HepG2 (cell line): ENCODE data around the gene ADAMTSL3. TPM values are rescaled to one million over a fixed set of nuclear protein-coding genes. Genes with fewer than 3 reads are reported as not detected.

Experiments used
- ATAC-seq: fragments of 200-7000 bp; cut with Tn5 transposase; 3 replicates; pipeline ENCODE4 v1.9.1; 2020; ENCODE audit warnings: mild to moderate bottlenecking, moderate library complexity
- BruUV-seq: library from RNA; stranded (reverse); fragments of 400-500 nt; replicated peaks from 2 replicates; lab custom pipeline; 2021; lab: Mats Ljungman, UMichigan
- CTCF ChIA-PET: fragments of 300-600 bp; formaldehyde crosslinking; extraction: SDS; loops from one replicate; lab custom pipeline; 2021; ENCODE audit warnings: low total read pairs, inconsistent platforms, low intra/inter-chr PET ratio; lab: Yijun Ruan, JAX
- POLR2A ChIA-PET: fragments of 350-600 bp; sonication (Branson Sonifier 250); formaldehyde crosslinking; loops from one replicate; lab custom pipeline; 2020; ENCODE audit warnings: antibody characterized with exemption, inconsistent platforms; lab: Yijun Ruan, JAX
- DNase-seq: peaks from one replicate; pipeline ENCODE4 v3.0.0-alpha.2; 2015; ENCODE audit warnings: low spot score
- FAIRE-seq: peaks from 3 replicates; lab custom pipeline; 2011; peaks lifted over from hg19 to GRCh38; lab: Jason Lieb, UNC
- H2AFZ ChIP-seq: one replicate; pipeline ENCODE4 v1.6.1; 2011; ENCODE audit warnings: low read length, inconsistent platforms
- H3K27ac ChIP-seq: fragments of 300-600 bp; 3 replicates; pipeline ENCODE4 v1.8.0; 2011; ENCODE audit warnings: mixed run types, mild to moderate bottlenecking, mixed read lengths, low read length, inconsistent platforms; ENCODE audit not compliant: insufficient read depth; ENCODE audit errors: extremely low read length
- H3K27me3 ChIP-seq, 2 experiments: fragments of 200-600 bp in 1 of 2; 2 replicates in 1 of 2; 3 replicates in 1 of 2; pipeline versions ENCODE4 v1.6.0 to v1.8.0; 2011; ENCODE audit warnings: low read length in 2 of 2, mild to moderate bottlenecking in 2 of 2, moderate library complexity in 2 of 2, inconsistent platforms in 1 of 2; ENCODE audit not compliant: insufficient read depth in 2 of 2, control insufficient read depth in 1 of 2
- H3K36me3 ChIP-seq, 2 experiments: fragments of 200-600 bp in 1 of 2; replicated peaks in 1 of 2; 2 replicates in 1 of 2; 3 replicates in 1 of 2; pipeline versions ENCODE4 v1.5.1 to v1.8.0; 2011; ENCODE audit warnings: low read length in 2 of 2, inconsistent platforms in 1 of 2; ENCODE audit not compliant: insufficient read depth in 2 of 2, control insufficient read depth in 1 of 2
- H3K4me1 ChIP-seq: 2 replicates; pipeline ENCODE4 v1.5.1; 2012; ENCODE audit warnings: low read length, inconsistent platforms; ENCODE audit not compliant: insufficient read depth
- H3K4me2 ChIP-seq: 2 replicates; pipeline ENCODE4 v1.6.0; 2011; ENCODE audit warnings: low read depth, low read length, inconsistent platforms
- H3K4me3 ChIP-seq, 3 experiments: fragments of 200-600 bp in 1 of 3; sonication (generic), shearing (Covaris generic) in 1 of 3; replicated peaks in 1 of 3; 2 replicates each; pipeline ENCODE4 v1.5.1; 2011 to 2016; ENCODE audit warnings: low read length in 3 of 3, inconsistent platforms in 2 of 3, low read depth in 2 of 3, mild to moderate bottlenecking in 2 of 3, control low read depth in 1 of 3, mixed read lengths in 1 of 3; ENCODE audit not compliant: insufficient read depth in 1 of 3
- H3K79me2 ChIP-seq: one replicate; pipeline ENCODE4 v1.6.1; 2011; ENCODE audit warnings: low read length, inconsistent platforms; ENCODE audit not compliant: insufficient read depth
- H3K9ac ChIP-seq: 2 replicates; pipeline ENCODE4 v1.6.0; 2011; ENCODE audit warnings: mild to moderate bottlenecking, low read depth, low read length, inconsistent platforms; ENCODE audit not compliant: insufficient read depth
- H3K9me3 ChIP-seq: 2 replicates; pipeline ENCODE4 v1.5.1; 2012; ENCODE audit warnings: mild to moderate bottlenecking, low read length
- H4K20me1 ChIP-seq: 2 replicates; pipeline ENCODE4 v1.6.0; 2011; ENCODE audit warnings: inconsistent platforms, mild to moderate bottlenecking, low read length, moderate library complexity; ENCODE audit not compliant: insufficient read depth
- EEA1 ChIP-seq: sonication (generic); formaldehyde crosslinking; IDR thresholded peaks from 2 replicates; pipeline ENCODE4 v1.5.1; 2020; ENCODE audit warnings: mild to moderate bottlenecking, missing genetic modification reagents, borderline replicate concordance
- NCOA2 ChIP-seq: sonication (generic); formaldehyde crosslinking; IDR thresholded peaks from 2 replicates; pipeline ENCODE4 v1.8.0; 2022; ENCODE audit warnings: inconsistent platforms
- PHF5A ChIP-seq: IDR thresholded peaks from one replicate; pipeline ENCODE4 v1.6.1; 2018; ENCODE audit warnings: low read depth, missing genetic modification reagents; ENCODE audit not compliant: unreplicated experiment
- RBM22 ChIP-seq: fragments of 200-400 bp; formaldehyde crosslinking; optimal IDR thresholded peaks from 2 replicates; pipeline ENCODE3; 2017; ENCODE audit warnings: mild to moderate bottlenecking, low read length, moderate library complexity
- ZFP41 ChIP-seq: sonication (generic); formaldehyde crosslinking; IDR thresholded peaks from 2 replicates; pipeline ENCODE4 v1.4.0; 2020; ENCODE audit warnings: mild to moderate bottlenecking, missing genetic modification reagents, borderline replicate concordance
- ZNF337 ChIP-seq: sonication (generic); formaldehyde crosslinking; IDR thresholded peaks from 2 replicates; pipeline ENCODE4 v1.5.1; 2020; ENCODE audit warnings: missing genetic modification reagents, low read depth, mild to moderate bottlenecking, borderline replicate concordance
- WGBS: methylation state at CpG from one replicate; pipeline ENCODE4 v1.1.6; 2017; ENCODE audit warnings: low lambda C conversion rate; 5-methylcytosine and 5-hydroxymethylcytosine counted together
- in situ Hi-C: cut with HindIII; loops from 2 replicates; pipeline ENCODE4 v1.10.0; 2017; ENCODE audit warnings: low pct_unique_long_range_greater_than_20kb; ENCODE audit not compliant: extremely low pct_ligation_motif_present
- intact Hi-C: fragments of 100-400 bp; cut with micrococcal nuclease; formaldehyde crosslinking; loops from one replicate; pipeline ENCODE4 v1.10.0; 2022; ENCODE audit not compliant: unreplicated experiment
- polyA plus RNA-seq, 8 experiments: library from polyadenylated mRNA; depleted of rRNA in 3 of 8; stranded (reverse) in 7 of 8; unstranded in 1 of 8; fragments of >200 nt; fragmentation: Illumina TruSeq in 4 of 8; extraction: Trizol in 4 of 8; gene quantifications; 2 replicates each; pipeline versions ENCODE4 v1.2.1 to v1.2.3, GENCODE V29; 2011 to 2016; ENCODE audit warnings: low read depth in 4 of 8, missing spikeins in 1 of 8, mixed read lengths in 1 of 8; ENCODE audit not compliant: insufficient read depth in 1 of 8
- total RNA-seq, 5 experiments: library from RNA; depleted of rRNA; stranded (reverse); fragments of >200 nt; fragmentation: Illumina TruSeq; extraction: Trizol; gene quantifications; 2 replicates each; pipeline ENCODE4 v1.2.3, GENCODE V29; 2016; ENCODE audit warnings: low read depth in 1 of 5
- TF ChIP-seq, protein P1 (sequence below): sonication (generic); formaldehyde crosslinking; IDR thresholded peaks from 2 replicates; pipeline ENCODE4 v1.8.0; 2023; ENCODE audit warnings: mild to moderate bottlenecking, missing genetic modification reagents
- TF ChIP-seq, protein P2 (sequence below): sonication (generic); formaldehyde crosslinking; IDR thresholded peaks from 2 replicates; pipeline ENCODE4 v1.4.0; 2020; ENCODE audit warnings: missing genetic modification reagents, mild to moderate bottlenecking, borderline replicate concordance

ADAMTSL3 gene
- total and polyA plus RNA-seq, 2 of the 13 experiments (the other 11 are each of a cell fraction or from before 2014, with no cell fraction given) = 0.04 to 0.09 TPM

- intact Hi-C loops = loop anchor here (1.0 kb wide), 1 partner anchor 9 kb away; no protein-coding TSS in a partner anchor
- no peaks in the 10 kb centered on the region for H4K20me1 ChIP-seq
- no peak overlapping the region for H2AFZ ChIP-seq
- ChIA-PET CTCF (no interaction called here), POLR2A (no interaction called here)
- H3K9me3 ChIP-seq = peaks cover 14% of the 10 kb centered on the region
- no peak overlapping the region for H3K9ac ChIP-seq
- peaks cover 30% of the 10 kb centered on the region for H3K4me1 ChIP-seq
- FAIRE-seq = no peak
- TF ChIP-seq EEA1 (CRISPR knock-in tag) = no peak
- TF ChIP-seq PHF5A = no peak
- TF ChIP-seq, protein P1, sequence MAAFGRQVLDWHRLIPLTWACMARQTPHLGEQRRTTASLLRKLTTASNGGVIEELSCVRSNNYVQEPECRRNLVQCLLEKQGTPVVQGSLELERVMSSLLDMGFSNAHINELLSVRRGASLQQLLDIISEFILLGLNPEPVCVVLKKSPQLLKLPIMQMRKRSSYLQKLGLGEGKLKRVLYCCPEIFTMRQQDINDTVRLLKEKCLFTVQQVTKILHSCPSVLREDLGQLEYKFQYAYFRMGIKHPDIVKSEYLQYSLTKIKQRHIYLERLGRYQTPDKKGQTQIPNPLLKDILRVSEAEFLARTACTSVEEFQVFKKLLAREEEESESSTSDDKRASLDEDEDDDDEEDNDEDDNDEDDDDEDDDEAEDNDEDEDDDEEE (CRISPR knock-in tag) = no peak
- TF ChIP-seq, protein P2, sequence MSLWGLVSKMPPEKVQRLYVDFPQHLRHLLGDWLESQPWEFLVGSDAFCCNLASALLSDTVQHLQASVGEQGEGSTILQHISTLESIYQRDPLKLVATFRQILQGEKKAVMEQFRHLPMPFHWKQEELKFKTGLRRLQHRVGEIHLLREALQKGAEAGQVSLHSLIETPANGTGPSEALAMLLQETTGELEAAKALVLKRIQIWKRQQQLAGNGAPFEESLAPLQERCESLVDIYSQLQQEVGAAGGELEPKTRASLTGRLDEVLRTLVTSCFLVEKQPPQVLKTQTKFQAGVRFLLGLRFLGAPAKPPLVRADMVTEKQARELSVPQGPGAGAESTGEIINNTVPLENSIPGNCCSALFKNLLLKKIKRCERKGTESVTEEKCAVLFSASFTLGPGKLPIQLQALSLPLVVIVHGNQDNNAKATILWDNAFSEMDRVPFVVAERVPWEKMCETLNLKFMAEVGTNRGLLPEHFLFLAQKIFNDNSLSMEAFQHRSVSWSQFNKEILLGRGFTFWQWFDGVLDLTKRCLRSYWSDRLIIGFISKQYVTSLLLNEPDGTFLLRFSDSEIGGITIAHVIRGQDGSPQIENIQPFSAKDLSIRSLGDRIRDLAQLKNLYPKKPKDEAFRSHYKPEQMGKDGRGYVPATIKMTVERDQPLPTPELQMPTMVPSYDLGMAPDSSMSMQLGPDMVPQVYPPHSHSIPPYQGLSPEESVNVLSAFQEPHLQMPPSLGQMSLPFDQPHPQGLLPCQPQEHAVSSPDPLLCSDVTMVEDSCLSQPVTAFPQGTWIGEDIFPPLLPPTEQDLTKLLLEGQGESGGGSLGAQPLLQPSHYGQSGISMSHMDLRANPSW (CRISPR knock-in tag) = no peak
- no peak for TF ChIP-seq ZFP41
- no peak for TF ChIP-seq NCOA2 (CRISPR knock-in tag)
- no peak for TF ChIP-seq RBM22
- TF ChIP-seq ZNF337 (CRISPR knock-in tag) = no peak
- in situ Hi-C loops = no loop called here
- 37% methylated on average over 1 of the region's 1 CpG for WGBS
- ATAC-seq = no peak; the same call in 2 of the 3 replicates
- H3K27ac ChIP-seq = no peak overlapping the region
- H3K36me3 ChIP-seq = no peaks in the 10 kb centered on the region
- no peak for DNase-seq
- no peak overlapping the region for H3K4me3 ChIP-seq
- no TSS peak for BruUV-seq
- no peak overlapping the region for H3K4me2 ChIP-seq
- H3K79me2 ChIP-seq = no peaks in the 10 kb centered on the region
- H3K27me3 ChIP-seq = peaks cover 0 to 4% of the 10 kb centered on the region in 2 experiments; a peak in 1 of 5 replicates
Measured at GRCh38 chr15:83929619-83930018, 275.7 kb downstream of the ADAMTSL3 start.
